Measurements from ENCODE around the gene ZBTB2.

DNA sequence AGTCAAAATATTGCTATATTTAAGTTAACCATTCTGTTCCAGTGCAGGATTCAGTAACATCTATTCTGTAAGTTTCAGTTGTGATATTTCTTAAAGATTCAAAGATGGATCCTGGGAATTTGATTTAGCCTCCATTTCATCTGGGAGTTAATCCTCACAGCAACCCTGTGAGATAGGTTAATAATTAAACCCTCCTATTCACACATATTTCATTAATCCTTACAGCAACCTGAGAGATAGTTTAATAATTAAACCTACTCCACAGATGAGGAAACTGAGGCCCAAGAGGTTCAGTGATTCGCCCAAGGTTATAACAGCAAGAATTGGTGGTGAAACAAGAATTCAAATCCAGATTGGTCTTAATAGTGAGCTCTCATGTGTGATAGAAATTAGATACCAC, 10.9 kb upstream of the ZBTB2 start:
- TF ChIP-seq, protein P1, sequence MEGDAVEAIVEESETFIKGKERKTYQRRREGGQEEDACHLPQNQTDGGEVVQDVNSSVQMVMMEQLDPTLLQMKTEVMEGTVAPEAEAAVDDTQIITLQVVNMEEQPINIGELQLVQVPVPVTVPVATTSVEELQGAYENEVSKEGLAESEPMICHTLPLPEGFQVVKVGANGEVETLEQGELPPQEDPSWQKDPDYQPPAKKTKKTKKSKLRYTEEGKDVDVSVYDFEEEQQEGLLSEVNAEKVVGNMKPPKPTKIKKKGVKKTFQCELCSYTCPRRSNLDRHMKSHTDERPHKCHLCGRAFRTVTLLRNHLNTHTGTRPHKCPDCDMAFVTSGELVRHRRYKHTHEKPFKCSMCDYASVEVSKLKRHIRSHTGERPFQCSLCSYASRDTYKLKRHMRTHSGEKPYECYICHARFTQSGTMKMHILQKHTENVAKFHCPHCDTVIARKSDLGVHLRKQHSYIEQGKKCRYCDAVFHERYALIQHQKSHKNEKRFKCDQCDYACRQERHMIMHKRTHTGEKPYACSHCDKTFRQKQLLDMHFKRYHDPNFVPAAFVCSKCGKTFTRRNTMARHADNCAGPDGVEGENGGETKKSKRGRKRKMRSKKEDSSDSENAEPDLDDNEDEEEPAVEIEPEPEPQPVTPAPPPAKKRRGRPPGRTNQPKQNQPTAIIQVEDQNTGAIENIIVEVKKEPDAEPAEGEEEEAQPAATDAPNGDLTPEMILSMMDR (IDR thresholded peaks at IDR 0.05), result no peak
- no peak for TF ChIP-seq POLR2A (IDR thresholded peaks at IDR 0.05)
